HepG2 (cell line): ENCODE measurements around the gene WDR49. TPM values are rescaled to one million over a fixed set of nuclear protein-coding genes. Genes with fewer than 3 reads are reported as not detected.
A peak's percentile ranks its signal among the peaks of the same experiment; 100 is the strongest.

ENCODE experiments used
- ATAC-seq: fragments of 200-7000 bp; cut with Tn5 transposase; 3 replicates; pipeline ENCODE4 v1.9.1; 2020; ENCODE audit warnings: mild to moderate bottlenecking, moderate library complexity
- BruUV-seq: library from RNA; stranded (reverse); fragments of 400-500 nt; replicated peaks from 2 replicates; lab custom pipeline; 2021; lab: Mats Ljungman, UMichigan
- CTCF ChIA-PET: fragments of 300-600 bp; formaldehyde crosslinking; extraction: SDS; loops from one replicate; lab custom pipeline; 2021; ENCODE audit warnings: low total read pairs, inconsistent platforms, low intra/inter-chr PET ratio; lab: Yijun Ruan, JAX
- POLR2A ChIA-PET: fragments of 350-600 bp; sonication (Branson Sonifier 250); formaldehyde crosslinking; loops from one replicate; lab custom pipeline; 2020; ENCODE audit warnings: antibody characterized with exemption, inconsistent platforms; lab: Yijun Ruan, JAX
- DNase-seq: peaks from one replicate; pipeline ENCODE4 v3.0.0-alpha.2; 2015; ENCODE audit warnings: low spot score
- FAIRE-seq: peaks from 3 replicates; lab custom pipeline; 2011; peaks lifted over from hg19 to GRCh38; lab: Jason Lieb, UNC
- H2AFZ ChIP-seq: one replicate; pipeline ENCODE4 v1.6.1; 2011; ENCODE audit warnings: low read length, inconsistent platforms
- H3K27ac ChIP-seq: fragments of 300-600 bp; 3 replicates; pipeline ENCODE4 v1.8.0; 2011; ENCODE audit warnings: mixed run types, mild to moderate bottlenecking, mixed read lengths, low read length, inconsistent platforms; ENCODE audit not compliant: insufficient read depth; ENCODE audit errors: extremely low read length
- H3K27me3 ChIP-seq, 2 experiments: fragments of 200-600 bp in 1 of 2; 2 replicates in 1 of 2; 3 replicates in 1 of 2; pipeline versions ENCODE4 v1.6.0 to v1.8.0; 2011; ENCODE audit warnings: low read length in 2 of 2, mild to moderate bottlenecking in 2 of 2, moderate library complexity in 2 of 2, inconsistent platforms in 1 of 2; ENCODE audit not compliant: insufficient read depth in 2 of 2, control insufficient read depth in 1 of 2
- H3K36me3 ChIP-seq, 2 experiments: fragments of 200-600 bp in 1 of 2; replicated peaks in 1 of 2; 2 replicates in 1 of 2; 3 replicates in 1 of 2; pipeline versions ENCODE4 v1.5.1 to v1.8.0; 2011; ENCODE audit warnings: low read length in 2 of 2, inconsistent platforms in 1 of 2; ENCODE audit not compliant: insufficient read depth in 2 of 2, control insufficient read depth in 1 of 2
- H3K4me1 ChIP-seq: 2 replicates; pipeline ENCODE4 v1.5.1; 2012; ENCODE audit warnings: low read length, inconsistent platforms; ENCODE audit not compliant: insufficient read depth
- H3K4me2 ChIP-seq: 2 replicates; pipeline ENCODE4 v1.6.0; 2011; ENCODE audit warnings: low read depth, low read length, inconsistent platforms
- H3K4me3 ChIP-seq, 3 experiments: fragments of 200-600 bp in 1 of 3; sonication (generic), shearing (Covaris generic) in 1 of 3; replicated peaks in 1 of 3; 2 replicates each; pipeline ENCODE4 v1.5.1; 2011 to 2016; ENCODE audit warnings: low read length in 3 of 3, inconsistent platforms in 2 of 3, low read depth in 2 of 3, mild to moderate bottlenecking in 2 of 3, control low read depth in 1 of 3, mixed read lengths in 1 of 3; ENCODE audit not compliant: insufficient read depth in 1 of 3
- H3K79me2 ChIP-seq: one replicate; pipeline ENCODE4 v1.6.1; 2011; ENCODE audit warnings: low read length, inconsistent platforms; ENCODE audit not compliant: insufficient read depth
- H3K9ac ChIP-seq: 2 replicates; pipeline ENCODE4 v1.6.0; 2011; ENCODE audit warnings: mild to moderate bottlenecking, low read depth, low read length, inconsistent platforms; ENCODE audit not compliant: insufficient read depth
- H3K9me3 ChIP-seq: 2 replicates; pipeline ENCODE4 v1.5.1; 2012; ENCODE audit warnings: mild to moderate bottlenecking, low read length
- H4K20me1 ChIP-seq: 2 replicates; pipeline ENCODE4 v1.6.0; 2011; ENCODE audit warnings: inconsistent platforms, mild to moderate bottlenecking, low read length, moderate library complexity; ENCODE audit not compliant: insufficient read depth
- GPN1 ChIP-seq: sonication (generic); formaldehyde crosslinking; IDR thresholded peaks from 2 replicates; pipeline ENCODE4 v1.5.1; 2020; ENCODE audit warnings: missing genetic modification reagents, borderline replicate concordance
- RAD21 ChIP-seq: fragments of 450-650 bp; formaldehyde crosslinking; IDR thresholded peaks from 2 replicates; pipeline ENCODE4 v1.5.0; 2020; ENCODE audit warnings: mild to moderate bottlenecking
- SMC3 ChIP-seq: IDR thresholded peaks from 2 replicates; pipeline ENCODE4 v1.6.1; 2011; ENCODE audit warnings: low read length, improper control_type of control experiment
- STAG1 ChIP-seq: sonication (generic); formaldehyde crosslinking; IDR thresholded peaks from 2 replicates; pipeline ENCODE4 v1.4.0; 2020; ENCODE audit warnings: missing genetic modification reagents
- ZSCAN30 ChIP-seq: sonication (generic); formaldehyde crosslinking; IDR thresholded peaks from 2 replicates; pipeline ENCODE4 v1.5.0; 2020; ENCODE audit warnings: mild to moderate bottlenecking, missing genetic modification reagents
- WGBS: methylation state at CpG from one replicate; pipeline ENCODE4 v1.1.6; 2017; ENCODE audit warnings: low lambda C conversion rate; 5-methylcytosine and 5-hydroxymethylcytosine counted together
- in situ Hi-C: cut with HindIII; loops from 2 replicates; pipeline ENCODE4 v1.10.0; 2017; ENCODE audit warnings: low pct_unique_long_range_greater_than_20kb; ENCODE audit not compliant: extremely low pct_ligation_motif_present
- intact Hi-C: fragments of 100-400 bp; cut with micrococcal nuclease; formaldehyde crosslinking; loops from one replicate; pipeline ENCODE4 v1.10.0; 2022; ENCODE audit not compliant: unreplicated experiment
- polyA plus RNA-seq, 8 experiments: library from polyadenylated mRNA; depleted of rRNA in 3 of 8; stranded (reverse) in 7 of 8; unstranded in 1 of 8; fragments of >200 nt; fragmentation: Illumina TruSeq in 4 of 8; extraction: Trizol in 4 of 8; gene quantifications; 2 replicates each; pipeline versions ENCODE4 v1.2.1 to v1.2.3, GENCODE V29; 2011 to 2016; ENCODE audit warnings: low read depth in 4 of 8, missing spikeins in 1 of 8, mixed read lengths in 1 of 8; ENCODE audit not compliant: insufficient read depth in 1 of 8
- total RNA-seq, 5 experiments: library from RNA; depleted of rRNA; stranded (reverse); fragments of >200 nt; fragmentation: Illumina TruSeq; extraction: Trizol; gene quantifications; 2 replicates each; pipeline ENCODE4 v1.2.3, GENCODE V29; 2016; ENCODE audit warnings: low read depth in 1 of 5
- TF ChIP-seq, protein P1 (sequence below): sonication (generic); formaldehyde crosslinking; IDR thresholded peaks from 2 replicates; pipeline ENCODE4 v1.4.0; 2020; ENCODE audit warnings: mild to moderate bottlenecking, missing genetic modification reagents
- TF ChIP-seq, protein P2 (sequence below): sonication (generic); formaldehyde crosslinking; IDR thresholded peaks from 2 replicates; pipeline ENCODE4 v1.5.0; 2020; ENCODE audit warnings: mild to moderate bottlenecking, missing genetic modification reagents, moderate library complexity

WDR49 gene
- total and polyA plus RNA-seq, 2 of the 13 experiments (the other 11 are each of a cell fraction or from before 2014, with no cell fraction given), result 0.04 TPM; not detected in 1

DNA sequence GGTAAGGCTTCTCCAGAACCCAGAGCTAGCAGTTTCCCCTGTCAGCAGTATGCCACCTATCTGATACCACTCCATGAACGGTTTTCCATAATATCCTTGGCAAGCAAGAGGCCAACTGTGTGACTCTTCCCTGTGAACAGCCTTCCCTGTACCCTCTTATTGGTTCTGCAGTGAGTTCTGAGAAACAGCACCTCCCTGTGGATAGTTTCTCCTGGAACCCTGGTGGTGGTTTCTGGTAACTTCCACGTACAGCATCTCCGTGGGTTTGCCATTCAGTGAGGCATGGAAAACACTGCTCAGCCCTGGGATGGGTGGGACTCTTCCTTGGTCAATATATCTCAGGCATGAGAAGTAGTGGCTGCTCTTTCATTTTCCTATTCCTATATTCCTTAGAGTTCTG lies 160.5 kb downstream of the WDR49 start:
- CTCF ChIA-PET, result interaction anchor here (0.9 to 1.4 kb wide), 2 partner anchors 86 to 113 kb away, joined by 4 to 6 read pairs; partner anchors contain the start of gene ZBBX
- TF ChIP-seq SMC3, result peak; percentile 79
- TF ChIP-seq RAD21 (CRISPR knock-in tag), result peak; percentile 52; the same call in 1 of the 2 replicates
- peak; percentile 64 for TF ChIP-seq STAG1
- TF ChIP-seq GPN1, result no peak
- TF ChIP-seq, protein P1, sequence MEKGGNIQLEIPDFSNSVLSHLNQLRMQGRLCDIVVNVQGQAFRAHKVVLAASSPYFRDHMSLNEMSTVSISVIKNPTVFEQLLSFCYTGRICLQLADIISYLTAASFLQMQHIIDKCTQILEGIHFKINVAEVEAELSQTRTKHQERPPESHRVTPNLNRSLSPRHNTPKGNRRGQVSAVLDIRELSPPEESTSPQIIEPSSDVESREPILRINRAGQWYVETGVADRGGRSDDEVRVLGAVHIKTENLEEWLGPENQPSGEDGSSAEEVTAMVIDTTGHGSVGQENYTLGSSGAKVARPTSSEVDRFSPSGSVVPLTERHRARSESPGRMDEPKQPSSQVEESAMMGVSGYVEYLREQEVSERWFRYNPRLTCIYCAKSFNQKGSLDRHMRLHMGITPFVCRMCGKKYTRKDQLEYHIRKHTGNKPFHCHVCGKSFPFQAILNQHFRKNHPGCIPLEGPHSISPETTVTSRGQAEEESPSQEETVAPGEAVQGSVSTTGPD (CRISPR knock-in tag), result no peak
- TF ChIP-seq, protein P2, sequence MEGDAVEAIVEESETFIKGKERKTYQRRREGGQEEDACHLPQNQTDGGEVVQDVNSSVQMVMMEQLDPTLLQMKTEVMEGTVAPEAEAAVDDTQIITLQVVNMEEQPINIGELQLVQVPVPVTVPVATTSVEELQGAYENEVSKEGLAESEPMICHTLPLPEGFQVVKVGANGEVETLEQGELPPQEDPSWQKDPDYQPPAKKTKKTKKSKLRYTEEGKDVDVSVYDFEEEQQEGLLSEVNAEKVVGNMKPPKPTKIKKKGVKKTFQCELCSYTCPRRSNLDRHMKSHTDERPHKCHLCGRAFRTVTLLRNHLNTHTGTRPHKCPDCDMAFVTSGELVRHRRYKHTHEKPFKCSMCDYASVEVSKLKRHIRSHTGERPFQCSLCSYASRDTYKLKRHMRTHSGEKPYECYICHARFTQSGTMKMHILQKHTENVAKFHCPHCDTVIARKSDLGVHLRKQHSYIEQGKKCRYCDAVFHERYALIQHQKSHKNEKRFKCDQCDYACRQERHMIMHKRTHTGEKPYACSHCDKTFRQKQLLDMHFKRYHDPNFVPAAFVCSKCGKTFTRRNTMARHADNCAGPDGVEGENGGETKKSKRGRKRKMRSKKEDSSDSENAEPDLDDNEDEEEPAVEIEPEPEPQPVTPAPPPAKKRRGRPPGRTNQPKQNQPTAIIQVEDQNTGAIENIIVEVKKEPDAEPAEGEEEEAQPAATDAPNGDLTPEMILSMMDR, result peak; percentile 52
- TF ChIP-seq ZSCAN30 (CRISPR knock-in tag), result no peak
- ATAC-seq, result peak; percentile 100
- intact Hi-C loops, result loop anchor here (1.0 kb wide), 1 partner anchor 86 kb away; no protein-coding TSS in a partner anchor
- H3K36me3 ChIP-seq, result no peaks in the 10 kb centered on the region
- no peak overlapping the region for H2AFZ ChIP-seq
- H3K9ac ChIP-seq, result no peak overlapping the region
- H3K79me2 ChIP-seq, result no peaks in the 10 kb centered on the region
- no peak overlapping the region for H3K4me2 ChIP-seq
- H3K4me1 ChIP-seq, result no peaks in the 10 kb centered on the region
- no peaks in the 10 kb centered on the region for H3K27me3 ChIP-seq
- POLR2A ChIA-PET, result no interaction called here
- 0% methylated on average over 1 of the region's 3 CpGs for WGBS
- FAIRE-seq, result peak; percentile 21
- H3K27ac ChIP-seq, result no peak overlapping the region
- H3K9me3 ChIP-seq, result no peaks in the 10 kb centered on the region
- no peak overlapping the region for H3K4me3 ChIP-seq
- BruUV-seq, result no TSS peak
- peak; percentile 22 for DNase-seq
- H4K20me1 ChIP-seq, result no peaks in the 10 kb centered on the region
- in situ Hi-C loops, result no loop called here
